GM23248 (cell line): ENCODE measurements around the gene FNDC3B. TPM values are rescaled to one million over a fixed set of nuclear protein-coding genes. Genes with fewer than 3 reads are reported as not detected.

ENCODE experiments used
- DNase-seq: peaks from one replicate; pipeline ENCODE4 v3.0.0-alpha.2; 2015
- H2AFZ ChIP-seq: fragments of 200-600 bp; sonication (generic); 2 replicates; pipeline ENCODE4 v1.6.1; 2016; ENCODE audit warnings: antibody characterized with exemption
- H3F3A ChIP-seq: fragments of 200-600 bp; sonication (generic); 2 replicates; pipeline ENCODE4 v1.6.1; 2016; ENCODE audit warnings: mild to moderate bottlenecking, antibody characterized with exemption, mixed run types; ENCODE audit not compliant: insufficient read depth
- H3K27ac ChIP-seq: fragments of 200-600 bp; sonication (generic); 2 replicates; pipeline ENCODE4 v1.5.1; 2016; ENCODE audit warnings: mild to moderate bottlenecking
- H3K27me3 ChIP-seq: fragments of 200-600 bp; sonication (generic); replicated peaks from 2 replicates; pipeline ENCODE4 v1.6.1; 2016; ENCODE audit warnings: mild to moderate bottlenecking; ENCODE audit not compliant: insufficient read depth
- H3K36me3 ChIP-seq: fragments of 200-600 bp; sonication (generic); 2 replicates; pipeline ENCODE4 v1.6.1; 2016; ENCODE audit warnings: low read depth, mild to moderate bottlenecking
- H3K4me1 ChIP-seq: fragments of 200-600 bp; sonication (generic); 2 replicates; pipeline ENCODE4 v1.6.1; 2016; ENCODE audit warnings: mild to moderate bottlenecking; ENCODE audit not compliant: insufficient read depth
- H3K4me2 ChIP-seq: fragments of 200-600 bp; sonication (generic); one replicate; pipeline ENCODE4 v1.6.1; 2016; ENCODE audit warnings: mild to moderate bottlenecking; ENCODE audit not compliant: unreplicated experiment
- H3K4me3 ChIP-seq: fragments of 200-600 bp; sonication (generic); 2 replicates; pipeline ENCODE4 v1.5.1; 2016; ENCODE audit warnings: mild to moderate bottlenecking
- H3K79me2 ChIP-seq: fragments of 200-600 bp; sonication (generic); 2 replicates; pipeline ENCODE4 v1.6.1; 2016; ENCODE audit warnings: mild to moderate bottlenecking; ENCODE audit not compliant: insufficient read depth
- H3K9ac ChIP-seq: fragments of 200-600 bp; sonication (generic); 2 replicates; pipeline ENCODE4 v1.6.1; 2016; ENCODE audit warnings: mild to moderate bottlenecking
- H3K9me2 ChIP-seq: fragments of 200-600 bp; sonication (generic); 2 replicates; pipeline ENCODE4 v1.6.1; 2016; ENCODE audit warnings: mixed run types, mild to moderate bottlenecking, moderate library complexity; ENCODE audit not compliant: insufficient read depth
- H3K9me3 ChIP-seq: fragments of 200-600 bp; sonication (generic); one replicate; pipeline ENCODE4 v1.6.1; 2017; ENCODE audit warnings: low read depth
- H4K20me1 ChIP-seq: fragments of 200-600 bp; sonication (generic); 2 replicates; pipeline ENCODE4 v1.6.0; 2016; ENCODE audit not compliant: insufficient read depth
- EZH2 ChIP-seq: fragments of 200-600 bp; sonication (generic); IDR thresholded peaks from 2 replicates; pipeline ENCODE4 v1.6.1; 2018; ENCODE audit warnings: antibody characterized with exemption, mild to moderate bottlenecking; ENCODE audit not compliant: insufficient read depth, poor library complexity, severe bottlenecking
- EZH2phosphoT487 ChIP-seq: fragments of 200-600 bp; sonication (generic); IDR thresholded peaks from 2 replicates; pipeline ENCODE4 v1.6.1; 2018; ENCODE audit warnings: antibody characterized with exemption, moderate library complexity, mild to moderate bottlenecking, low read depth; ENCODE audit not compliant: insufficient read depth
- WGBS, 2 experiments: methylation state at CpG; one replicate each; pipeline ENCODE4 v1.1.6; 2015 to 2017; ENCODE audit warnings: low lambda C conversion rate in 2 of 2, low coverage in 1 of 2; ENCODE audit errors: missing lambda C conversion rate in 2 of 2; 5-methylcytosine and 5-hydroxymethylcytosine counted together
- in situ Hi-C: fragments of 300-500 bp; cut with MboI; formaldehyde crosslinking; loops from 2 replicates; pipeline ENCODE4 v1.15.0; 2020
- polyA plus RNA-seq: library from polyadenylated mRNA; unstranded; fragments of >200 nt; fragmentation: Nextera tagmentation; extraction: Ambion mirVana; gene quantifications from 2 replicates; pipeline ENCODE4 v1.2.1, GENCODE V29; 2016
- total RNA-seq: library from RNA; depleted of rRNA; stranded (reverse); fragments of >200 nt; shearing (Covaris generic); gene quantifications from 2 replicates; pipeline ENCODE4 v1.2.3, GENCODE V29; 2014

FNDC3B gene
- total and polyA plus RNA-seq, 2 experiments from 2014 or later = 85.5 to 123 TPM

DNA sequence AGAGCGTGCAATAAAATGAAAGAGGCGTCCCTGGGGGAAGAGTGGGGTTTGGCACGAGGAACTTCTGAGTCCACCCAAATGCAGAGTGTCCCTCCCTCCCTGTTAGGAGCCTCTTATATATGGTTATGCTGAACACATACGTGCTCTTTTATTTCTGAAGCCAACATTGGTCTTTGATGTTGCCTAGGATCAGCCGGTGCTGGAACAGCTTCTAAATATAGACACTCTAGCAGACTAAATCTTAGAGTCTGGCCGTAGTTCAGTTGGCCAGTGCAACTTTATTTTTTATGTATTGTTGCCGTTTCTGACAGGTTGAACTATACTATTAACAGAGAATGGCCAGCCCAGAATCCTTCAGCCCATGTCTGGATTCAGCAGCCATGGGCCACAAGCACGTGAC, 280.2 kb downstream of the FNDC3B start:
- Histone ChIP-seq H4K20me1 (no peaks in the 10 kb centered on the region), H3K79me2 (peaks cover 54% of the 10 kb centered on the region), H3K4me2 (no peak overlapping the region), H3K27ac (peak overlapping the region; percentile 90), H3K9me2 (no peaks in the 10 kb centered on the region), H3K9ac (no peak overlapping the region), H3F3A (peaks cover 73% of the 10 kb centered on the region), H3K4me1 (peaks cover 62% of the 10 kb centered on the region), H3K36me3 (peaks cover 24% of the 10 kb centered on the region), H3K27me3 (no peaks in the 10 kb centered on the region), H3K9me3 (no peaks in the 10 kb centered on the region), H3K4me3 (no peak overlapping the region), H2AFZ (no peak overlapping the region)
- 79 to 83% methylated on average over 8 of the region's 8 CpGs for WGBS, 2 experiments
- no peak for TF ChIP-seq EZH2phosphoT487
- TF ChIP-seq EZH2 = no peak
- in situ Hi-C loops = no loop called here
- no peak for DNase-seq

DNA sequence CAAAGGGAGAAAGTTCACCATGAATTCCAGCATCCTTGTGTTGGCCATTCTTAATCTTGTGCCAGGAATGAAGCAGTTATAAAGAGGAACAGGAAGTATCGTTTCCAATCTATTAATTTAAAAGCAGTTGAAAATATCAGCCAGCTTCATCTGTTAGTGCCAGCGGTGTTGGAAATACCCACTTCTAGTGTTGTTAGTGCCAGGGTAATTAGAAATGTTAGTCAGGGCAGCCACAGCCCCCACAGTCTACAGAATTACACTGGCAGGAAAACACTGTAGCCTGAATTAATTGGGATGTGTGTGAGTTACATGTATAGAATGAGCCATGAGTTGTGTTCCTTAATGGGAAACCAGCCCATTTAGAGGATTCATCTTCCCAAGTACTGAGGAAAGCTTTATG, 281.1 kb downstream of the FNDC3B start:
- Histone ChIP-seq H3F3A (peaks cover 75% of the 10 kb centered on the region), H3K9me3 (no peaks in the 10 kb centered on the region), H3K4me3 (no peak overlapping the region), H2AFZ (no peak overlapping the region), H3K36me3 (peaks cover 30% of the 10 kb centered on the region), H3K9me2 (no peaks in the 10 kb centered on the region), H3K79me2 (peaks cover 51% of the 10 kb centered on the region), H3K9ac (no peak overlapping the region), H3K4me1 (peaks cover 62% of the 10 kb centered on the region), H3K27ac (peak overlapping the region; percentile 90), H3K27me3 (no peaks in the 10 kb centered on the region), H4K20me1 (no peaks in the 10 kb centered on the region), H3K4me2 (peak overlapping the region; percentile 1)
- in situ Hi-C loops = no loop called here
- peak; percentile 33 for DNase-seq
- WGBS, 2 experiments = 24% methylated on average over 2 of the region's 2 CpGs
- no peak for TF ChIP-seq EZH2phosphoT487
- no peak for TF ChIP-seq EZH2

- H3F3A ChIP-seq = peaks cover 75% of the 10 kb centered on the region
- WGBS, 2 experiments = 57 to 58% methylated on average over 2 of the region's 2 CpGs
- H3K4me3 ChIP-seq = no peak overlapping the region
Observed at GRCh38 chr3:172321035-172321434, 281.7 kb downstream of the FNDC3B start.

DNA sequence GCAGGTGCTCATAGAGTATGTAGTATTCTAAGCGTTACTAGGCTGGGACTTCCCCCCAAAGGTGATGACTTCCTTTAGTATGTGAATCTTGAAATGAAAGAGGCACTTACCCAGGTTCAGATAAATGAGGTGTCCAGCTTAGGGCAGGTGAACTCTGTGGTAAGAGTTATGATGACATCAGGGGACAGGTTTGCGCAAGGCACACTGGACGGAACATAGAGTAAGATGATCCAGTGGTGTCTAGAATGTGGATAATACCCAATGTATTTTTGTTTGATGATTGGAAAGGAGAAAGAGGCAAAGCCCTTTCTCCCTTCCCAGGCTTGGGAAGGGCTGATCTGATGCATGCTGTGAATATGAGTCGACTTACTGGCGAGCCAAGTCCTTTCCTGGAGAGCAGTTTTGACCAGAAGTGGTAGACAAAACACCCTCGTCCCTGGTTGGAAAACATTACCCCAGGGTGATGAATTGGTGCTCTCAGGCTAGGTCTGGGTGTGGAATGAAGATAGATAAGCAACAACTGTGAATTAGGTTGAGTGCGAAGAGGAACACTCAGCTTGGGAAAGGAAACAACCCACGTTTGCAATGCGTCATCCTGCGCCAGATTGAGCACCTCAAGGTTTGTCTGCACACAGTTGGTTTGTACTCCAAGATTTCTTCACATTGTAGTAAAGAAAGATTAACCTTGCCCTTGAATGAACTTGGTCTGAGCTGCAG, 284.7 kb downstream of the FNDC3B start:
- Histone ChIP-seq H3F3A (peaks cover 60% of the 10 kb centered on the region), H3K79me2 (peaks cover 59% of the 10 kb centered on the region), H3K27me3 (no peaks in the 10 kb centered on the region), H4K20me1 (no peaks in the 10 kb centered on the region), H3K9me3 (no peaks in the 10 kb centered on the region), H3K27ac (peak overlapping the region; percentile 72), H3K9ac (peak overlapping the region; percentile 30), H3K4me2 (no peak overlapping the region), H3K36me3 (peaks cover 54% of the 10 kb centered on the region), H3K4me3 (no peak overlapping the region), H3K4me1 (peaks cover 32% of the 10 kb centered on the region), H3K9me2 (no peaks in the 10 kb centered on the region), H2AFZ (no peak overlapping the region)
- in situ Hi-C loops = no loop called here
- TF ChIP-seq EZH2phosphoT487 (no peak), EZH2 (no peak)
- DNase-seq = peak; percentile 87
- 70 to 81% methylated on average over 10 of the region's 10 CpGs for WGBS, 2 experiments

More at GRCh38 chr3:172321035-172321434, 281.7 kb downstream of the FNDC3B start:
- H3K79me2 ChIP-seq = peaks cover 52% of the 10 kb centered on the region
- no peaks in the 10 kb centered on the region for H4K20me1 ChIP-seq
- H3K9me2 ChIP-seq = no peaks in the 10 kb centered on the region
- no peak overlapping the region for H2AFZ ChIP-seq
- H3K27ac ChIP-seq = peak overlapping the region; percentile 90
- no peak overlapping the region for H3K9ac ChIP-seq
- H3K4me1 ChIP-seq = peaks cover 58% of the 10 kb centered on the region
- peaks cover 35% of the 10 kb centered on the region for H3K36me3 ChIP-seq
- TF ChIP-seq EZH2 (no peak), EZH2phosphoT487 (no peak)
- H3K9me3 ChIP-seq = no peaks in the 10 kb centered on the region
- no peaks in the 10 kb centered on the region for H3K27me3 ChIP-seq
- peak overlapping the region; percentile 1 for H3K4me2 ChIP-seq
- in situ Hi-C loops = no loop called here
- DNase-seq = peak; percentile 48
